Measurements from ENCODE around the gene COL19A1.

The COL19A1 gene

DNA sequence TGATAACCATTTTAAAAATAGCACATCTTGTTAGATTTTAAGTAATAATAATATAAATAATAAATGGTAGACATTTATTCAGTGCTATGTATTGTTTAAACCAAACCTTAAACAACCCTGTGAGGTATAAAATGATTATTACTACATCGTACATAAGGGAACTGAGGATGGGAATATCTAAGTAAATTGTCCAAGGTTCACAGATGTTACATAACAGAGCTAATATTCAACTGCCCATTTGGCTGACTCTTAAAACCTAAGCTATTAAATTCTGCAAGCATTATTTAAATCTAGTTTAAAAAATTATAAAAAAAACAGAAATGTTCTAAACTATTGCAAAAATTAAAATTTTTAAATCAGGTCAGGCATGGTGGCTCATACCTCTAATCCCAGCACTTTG lies 175.1 kb downstream of the COL19A1 start:
- TF ChIP-seq, protein P1, sequence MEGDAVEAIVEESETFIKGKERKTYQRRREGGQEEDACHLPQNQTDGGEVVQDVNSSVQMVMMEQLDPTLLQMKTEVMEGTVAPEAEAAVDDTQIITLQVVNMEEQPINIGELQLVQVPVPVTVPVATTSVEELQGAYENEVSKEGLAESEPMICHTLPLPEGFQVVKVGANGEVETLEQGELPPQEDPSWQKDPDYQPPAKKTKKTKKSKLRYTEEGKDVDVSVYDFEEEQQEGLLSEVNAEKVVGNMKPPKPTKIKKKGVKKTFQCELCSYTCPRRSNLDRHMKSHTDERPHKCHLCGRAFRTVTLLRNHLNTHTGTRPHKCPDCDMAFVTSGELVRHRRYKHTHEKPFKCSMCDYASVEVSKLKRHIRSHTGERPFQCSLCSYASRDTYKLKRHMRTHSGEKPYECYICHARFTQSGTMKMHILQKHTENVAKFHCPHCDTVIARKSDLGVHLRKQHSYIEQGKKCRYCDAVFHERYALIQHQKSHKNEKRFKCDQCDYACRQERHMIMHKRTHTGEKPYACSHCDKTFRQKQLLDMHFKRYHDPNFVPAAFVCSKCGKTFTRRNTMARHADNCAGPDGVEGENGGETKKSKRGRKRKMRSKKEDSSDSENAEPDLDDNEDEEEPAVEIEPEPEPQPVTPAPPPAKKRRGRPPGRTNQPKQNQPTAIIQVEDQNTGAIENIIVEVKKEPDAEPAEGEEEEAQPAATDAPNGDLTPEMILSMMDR (IDR thresholded peaks at IDR 0.05; ENCODE audit: extremely low read depth, missing control alignments), result no peak
- no peak for DNase-seq (ENCODE audit: low spot score)

DNA sequence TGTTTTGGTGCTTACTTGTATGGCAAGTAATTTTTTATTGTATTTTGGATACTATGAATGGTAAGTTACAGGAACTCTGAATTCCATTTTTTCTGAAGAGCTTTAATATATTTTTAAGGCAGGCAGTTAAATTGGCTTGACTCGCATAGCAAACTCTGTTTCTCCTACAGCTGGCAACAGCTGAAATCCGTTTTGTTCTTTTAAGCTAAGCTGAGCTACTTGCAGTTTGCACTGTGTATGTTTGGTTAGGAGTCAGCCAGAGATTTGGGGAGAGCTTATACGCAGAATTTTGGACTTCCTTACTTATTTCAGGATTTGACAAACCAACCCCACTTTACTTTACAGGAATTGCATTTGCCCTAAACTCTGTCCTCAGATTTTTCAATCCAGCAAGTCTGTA lies 179.1 kb downstream of the COL19A1 start:
- no peak for DNase-seq (ENCODE audit: low spot score)
- TF ChIP-seq, protein P1 (IDR thresholded peaks at IDR 0.05; ENCODE audit: extremely low read depth, missing control alignments), result no peak

DNA sequence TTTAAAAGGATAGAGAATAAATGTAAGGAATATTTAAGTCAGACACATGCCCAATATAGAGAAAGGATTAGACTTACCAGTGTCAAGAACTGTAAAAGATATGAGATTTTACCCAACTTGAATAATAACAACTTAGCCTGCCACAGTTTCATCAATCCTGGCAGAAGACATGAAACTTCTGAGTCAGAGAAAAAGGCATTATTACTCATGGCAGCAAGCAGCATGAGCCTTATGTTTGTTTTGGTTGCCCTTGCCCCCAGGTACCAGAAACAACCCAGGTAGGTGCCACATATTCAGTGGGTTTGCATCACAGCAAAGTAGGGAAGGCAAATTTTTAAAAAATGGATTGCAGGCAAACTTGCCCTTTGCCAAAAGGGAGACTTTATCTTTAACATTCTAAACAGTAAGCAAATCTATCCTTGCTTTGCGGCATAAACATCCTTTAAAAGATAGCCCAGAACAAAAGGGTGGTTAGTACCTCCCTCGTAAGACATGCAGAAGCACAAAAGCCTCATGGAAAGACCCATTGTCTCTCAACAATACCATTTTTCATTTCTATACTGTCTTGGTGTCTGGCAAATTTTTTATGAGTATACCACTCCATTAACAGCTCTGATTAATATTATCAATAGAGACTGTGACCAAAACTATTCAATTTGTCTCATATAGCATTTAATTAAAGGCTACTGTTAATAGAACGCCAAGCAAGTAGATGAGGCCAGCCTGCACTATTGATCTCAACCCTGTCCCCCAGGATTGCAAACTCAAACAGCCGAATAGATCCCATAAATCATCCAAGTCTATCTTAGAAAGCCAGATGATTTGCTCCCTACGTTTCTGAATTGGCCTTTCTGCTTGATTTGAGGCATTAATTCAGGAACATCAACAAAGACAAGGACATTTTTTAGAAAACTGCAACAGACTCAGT lies 185.1 kb downstream of the COL19A1 start:
- DNase-seq (ENCODE audit: low spot score), result no peak
- TF ChIP-seq, protein P1 (IDR thresholded peaks at IDR 0.05; ENCODE audit: extremely low read depth, missing control alignments), result no peak

DNA sequence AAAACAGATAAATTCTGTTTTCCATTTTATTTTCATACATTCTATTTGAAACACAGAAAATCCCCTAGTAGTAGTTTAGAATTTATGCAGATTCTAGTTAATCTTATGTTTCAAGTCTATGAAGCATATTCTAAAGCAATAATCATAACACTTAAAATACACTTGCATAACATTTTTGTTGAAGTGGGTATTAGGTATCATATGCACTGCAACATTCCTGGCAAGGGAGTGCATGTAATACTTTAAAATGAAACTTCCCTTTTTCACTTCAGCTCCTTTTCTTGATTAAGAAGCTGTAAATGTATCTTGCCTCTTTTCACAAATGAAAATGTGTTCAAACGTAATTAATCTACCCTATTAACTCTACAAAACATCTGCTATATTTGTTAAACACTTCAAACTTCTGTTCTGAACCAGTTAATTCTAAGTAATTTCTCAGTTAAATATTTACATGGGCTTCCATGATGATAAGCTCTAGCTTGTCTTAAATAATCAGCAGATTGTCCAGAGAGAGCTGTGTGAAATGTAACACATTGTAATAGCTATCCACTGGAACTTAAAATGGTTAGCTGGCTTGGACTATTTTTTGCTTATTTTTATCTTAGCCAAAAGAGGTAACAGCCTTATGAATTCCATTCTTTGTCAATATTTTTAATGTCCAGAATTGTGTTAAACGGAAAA lies 192.8 kb downstream of the COL19A1 start:
- TF ChIP-seq, protein P1 (IDR thresholded peaks at IDR 0.05; ENCODE audit: extremely low read depth, missing control alignments), result no peak
- DNase-seq (ENCODE audit: low spot score), result no peak

DNA sequence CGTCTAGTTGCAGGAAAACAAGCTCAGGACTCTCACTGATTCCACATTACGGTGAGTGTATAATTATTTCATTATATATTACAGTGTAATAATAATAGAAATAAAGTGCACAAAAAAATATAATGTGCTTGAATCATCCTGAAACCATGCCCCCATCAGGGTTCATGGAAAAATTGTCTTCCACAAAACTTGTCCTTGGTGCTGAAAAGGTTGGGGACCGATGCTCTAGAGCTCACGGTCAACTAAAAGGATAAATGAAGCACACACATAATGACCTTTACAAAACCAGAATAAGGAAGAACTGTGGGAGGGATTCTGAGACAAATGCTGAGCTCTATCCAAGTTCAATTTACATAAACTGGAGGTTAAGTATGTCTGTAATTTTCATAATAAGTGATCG lies 194.3 kb downstream of the COL19A1 start:
- no peak for DNase-seq (ENCODE audit: low spot score)
- TF ChIP-seq, protein P1 (IDR thresholded peaks at IDR 0.05; ENCODE audit: extremely low read depth, missing control alignments), result no peak

DNA sequence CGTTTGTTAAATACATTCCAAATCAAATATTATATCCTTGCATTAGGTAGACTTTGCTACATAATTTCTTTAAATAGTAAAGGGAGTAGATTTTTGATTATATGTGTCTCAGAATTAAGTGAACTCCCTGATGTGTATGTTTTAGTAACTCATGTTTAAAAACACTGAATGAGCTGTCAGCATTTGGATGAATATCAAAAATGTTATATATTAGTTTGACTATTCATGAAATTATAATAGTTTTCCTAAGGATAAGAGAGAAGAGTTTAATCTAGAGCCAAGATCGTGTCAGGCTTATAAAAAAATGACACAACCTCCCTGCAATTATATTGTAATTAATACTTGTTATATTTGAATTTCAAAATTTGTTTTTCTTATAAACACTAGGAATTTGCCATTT lies 195.2 kb downstream of the COL19A1 start:
- TF ChIP-seq, protein P1 (IDR thresholded peaks at IDR 0.05; ENCODE audit: extremely low read depth, missing control alignments), result no peak
- DNase-seq (ENCODE audit: low spot score), result no peak

DNA sequence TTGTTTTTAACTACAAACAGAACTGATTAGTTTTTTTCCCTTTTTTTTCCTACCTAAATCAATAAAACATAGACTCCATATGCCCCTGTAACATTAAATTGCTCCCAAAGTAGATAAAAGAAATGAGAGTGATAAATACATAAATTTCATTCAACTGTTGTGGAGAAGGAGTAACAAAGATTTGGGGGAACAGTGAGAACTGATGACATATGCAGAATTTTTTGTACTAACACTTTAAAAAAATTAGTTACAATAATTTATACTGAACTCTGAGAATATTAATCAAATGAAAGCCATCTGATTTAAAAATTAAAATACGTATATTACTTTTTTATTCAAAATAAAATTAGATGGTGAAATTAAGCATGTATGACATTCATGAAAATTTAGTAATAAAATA lies 195.7 kb downstream of the COL19A1 start:
- no peak for DNase-seq (ENCODE audit: low spot score)
- TF ChIP-seq, protein P1 (IDR thresholded peaks at IDR 0.05; ENCODE audit: extremely low read depth, missing control alignments), result no peak
